Stimulated activated CD8-positive, alpha-beta memory T cell treated with anti-CD3 and anti-CD28 coated beads, Interleukin-4, amount 100 ng/mL, for 24 hours (primary cell): ENCODE data around the gene SPDYE1.
A peak's percentile ranks its signal among the peaks of the same experiment; 100 is the strongest.

ENCODE experiments used
- DNase-seq: peaks from one replicate; pipeline ENCODE4 v3.0.0-alpha.2; 2020; ENCODE audit warnings: low read depth

Gene SPDYE1

DNA sequence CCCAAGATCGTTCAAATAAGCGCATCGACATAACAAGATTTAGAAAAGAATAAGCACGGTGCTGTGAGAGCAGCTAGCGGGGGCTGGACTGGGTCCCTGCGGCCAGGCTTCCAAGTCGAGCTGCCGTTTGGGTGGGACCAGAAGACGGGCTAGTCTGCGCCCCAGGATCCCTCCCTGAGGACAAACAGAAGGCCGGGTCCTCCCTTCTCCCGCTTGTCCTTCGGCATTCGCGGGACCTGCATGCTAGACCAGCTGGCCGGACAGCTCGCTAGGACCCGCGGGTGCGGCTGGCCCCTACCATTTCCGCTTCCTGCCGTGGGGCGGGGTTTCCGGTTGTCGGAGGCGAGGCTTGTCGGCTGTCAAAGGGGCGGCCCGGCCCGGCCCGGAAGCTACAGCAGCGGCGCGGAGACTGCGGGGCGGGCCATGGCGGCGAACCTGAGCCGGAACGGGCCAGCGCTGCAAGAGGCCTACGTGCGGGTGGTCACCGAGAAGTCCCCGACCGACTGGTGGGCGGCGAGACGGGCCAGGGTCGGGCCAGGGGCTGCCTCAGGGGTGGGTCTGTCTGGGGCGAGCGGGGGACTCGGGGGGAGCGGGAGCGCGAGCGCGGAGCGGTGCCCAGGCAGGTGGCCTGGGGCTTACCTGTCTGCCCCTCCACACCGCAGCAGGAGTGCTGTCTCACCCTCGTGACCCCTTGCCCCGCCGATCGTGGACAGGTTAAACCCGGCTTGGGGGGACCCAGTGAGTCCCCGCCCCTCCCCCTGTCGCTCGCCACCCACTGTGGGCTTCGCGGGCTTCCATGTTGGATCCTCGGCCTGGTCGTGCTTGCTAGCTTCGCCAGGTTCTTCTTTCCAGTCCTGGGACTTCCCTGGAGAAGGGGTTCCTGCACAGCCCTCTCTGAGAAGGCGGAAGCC, 46.9 kb downstream of the SPDYE1 start, which contains the start of gene DBNL:
DBNL (plus strand) TSS at position 388 of the 911 bp plus-strand sequence; CDS start at position 424, 36 bp downstream.
- peak; percentile 91 for DNase-seq

DNA sequence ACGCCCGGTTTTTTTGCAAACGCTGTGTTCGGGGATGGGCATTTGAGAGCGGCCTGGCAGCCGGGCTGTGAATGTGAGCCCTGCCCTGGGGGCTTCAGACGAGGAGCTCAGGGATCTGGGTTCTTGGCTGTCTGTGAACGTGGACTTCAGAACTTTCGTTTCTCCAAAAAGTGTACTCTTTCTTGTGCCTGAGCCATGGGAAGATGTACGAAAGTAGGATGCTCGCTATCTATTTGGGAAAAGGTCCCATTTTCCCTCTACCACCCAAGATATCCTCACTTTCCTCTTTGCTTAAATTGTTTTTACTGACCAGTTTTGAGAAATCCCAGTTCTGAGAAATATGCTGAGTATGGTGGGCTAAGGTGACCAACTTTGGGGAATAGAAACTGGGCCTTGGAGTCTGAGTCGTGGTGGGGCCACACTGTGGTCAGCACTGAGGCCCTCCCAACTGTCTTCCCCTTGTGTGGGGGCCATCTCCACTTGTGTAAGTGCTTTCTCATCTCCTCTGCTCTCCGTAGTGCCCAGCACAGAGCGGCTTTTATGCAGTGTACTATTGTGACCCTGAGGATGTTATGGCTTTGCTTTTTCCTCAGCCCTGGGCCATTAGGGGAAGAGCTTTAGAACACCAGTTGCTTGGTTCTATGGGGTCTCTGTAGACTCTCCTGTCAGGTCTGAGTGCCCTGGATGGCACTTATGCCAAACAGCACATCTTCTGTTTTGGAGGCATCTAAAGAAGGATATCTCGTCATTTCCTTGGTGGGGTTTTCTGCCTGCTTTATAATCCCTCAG, 47.7 kb downstream of the SPDYE1 start:
- DNase-seq: no peak

DNA sequence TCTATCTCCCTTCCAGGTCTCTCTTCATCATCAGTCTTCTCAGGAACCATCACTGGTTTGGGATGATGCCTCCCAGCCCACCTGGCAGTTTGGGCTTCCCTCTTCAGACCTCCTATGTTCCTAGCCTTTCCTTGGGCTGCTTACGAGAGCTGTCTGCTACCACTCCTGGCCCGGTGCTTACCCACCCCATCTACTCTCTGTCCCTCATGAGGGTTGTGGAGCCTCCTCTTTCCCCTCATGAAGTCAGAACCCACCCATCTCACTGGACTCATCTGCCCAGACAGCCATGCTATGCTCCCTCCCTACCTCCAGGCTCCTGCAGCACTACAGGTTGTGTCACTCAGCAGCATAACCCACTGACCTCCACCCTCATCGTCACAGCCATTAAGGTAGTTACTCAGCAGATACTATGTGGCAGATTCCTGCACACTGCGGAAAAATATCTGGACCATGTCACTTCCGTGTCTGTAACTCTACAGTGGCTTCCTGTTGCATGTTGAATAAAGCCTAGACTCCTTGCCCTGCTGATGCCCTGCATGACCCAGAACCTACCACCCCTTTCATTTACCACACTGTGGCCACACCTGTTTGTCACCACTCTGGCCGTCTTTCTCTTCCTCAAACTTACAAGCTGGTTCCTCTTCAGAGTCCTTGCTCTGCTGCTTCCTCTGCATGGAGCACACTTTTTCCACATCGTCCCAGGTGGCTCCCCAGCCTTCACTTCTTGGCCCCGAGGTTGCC, 48.8 kb downstream of the SPDYE1 start:
- DNase-seq: no peak

DNA sequence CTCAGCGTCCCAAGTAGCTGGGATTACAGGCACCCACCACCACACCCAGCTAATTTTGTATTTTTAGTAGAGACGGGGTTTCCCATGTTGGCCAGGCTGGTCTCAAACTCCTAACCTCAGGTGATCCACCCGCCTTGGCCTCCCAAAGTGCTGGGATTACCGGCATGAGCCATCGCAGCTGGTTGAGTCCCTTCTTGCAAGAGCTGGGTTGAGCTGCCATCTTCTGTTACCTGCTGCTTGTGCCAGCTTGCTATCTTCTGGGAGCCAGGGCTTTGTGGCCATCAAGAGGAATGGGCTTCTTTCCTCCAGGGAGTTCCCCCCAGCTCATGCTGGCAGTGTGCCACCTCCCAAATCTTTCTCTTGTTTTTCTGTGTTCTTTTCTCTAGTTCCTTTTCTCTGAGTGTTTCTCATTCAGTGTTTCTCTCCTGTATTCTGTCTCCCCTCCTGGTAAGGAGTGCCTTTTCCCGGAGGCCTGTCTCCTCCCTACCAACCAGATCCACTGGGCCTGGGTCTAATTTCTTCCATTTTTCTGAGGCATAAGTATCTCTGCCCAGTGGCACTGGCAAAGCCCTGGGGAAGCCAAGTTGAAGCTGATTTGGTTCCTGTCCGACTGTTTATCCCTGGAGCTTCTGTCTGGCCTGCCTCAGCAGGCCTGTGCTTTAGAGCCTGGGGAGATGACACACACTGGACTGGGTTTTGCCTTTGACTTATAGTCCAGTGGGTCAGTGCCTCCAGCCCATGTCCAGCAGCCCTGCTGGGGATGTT, 50.5 kb downstream of the SPDYE1 start:
- no peak for DNase-seq

DNA sequence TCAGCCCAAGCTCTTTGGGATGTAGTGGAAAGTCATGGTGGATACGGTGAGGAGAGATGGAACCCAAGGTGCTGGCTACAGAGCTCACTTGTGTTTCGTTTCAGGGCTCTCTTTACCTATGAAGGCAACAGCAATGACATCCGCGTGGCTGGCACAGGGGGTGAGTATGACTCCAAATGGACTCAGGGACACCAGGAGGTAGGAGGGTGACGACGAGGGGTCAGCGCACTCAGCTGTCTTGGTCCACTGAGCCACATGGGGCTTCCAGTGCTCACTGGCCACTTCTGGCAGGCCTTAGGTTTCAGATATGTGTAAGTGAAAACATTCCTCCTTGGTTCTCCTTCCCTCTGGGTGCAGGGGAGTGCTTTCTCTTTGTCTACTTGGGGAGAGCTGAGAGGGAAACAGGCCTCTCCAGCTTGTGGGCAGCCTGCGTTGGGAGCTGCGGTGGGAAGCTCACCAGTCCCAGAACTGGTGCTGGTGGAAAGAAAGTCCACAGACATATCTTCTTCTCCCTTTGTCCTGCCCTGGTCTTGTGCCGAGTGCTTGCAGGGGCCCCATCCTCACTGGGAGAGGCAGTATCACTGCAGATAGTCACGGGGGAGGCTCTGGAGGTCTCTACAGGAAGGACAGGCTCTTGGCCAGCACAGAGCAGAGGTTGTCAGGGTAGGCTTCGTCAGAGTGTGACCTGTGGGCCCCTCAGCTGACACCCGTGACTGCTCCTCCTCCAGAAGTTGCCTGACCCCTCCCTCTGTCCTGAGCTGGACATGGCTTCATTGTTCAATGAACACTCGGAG, 52.6 kb downstream of the SPDYE1 start:
- DNase-seq: no peak

DNA sequence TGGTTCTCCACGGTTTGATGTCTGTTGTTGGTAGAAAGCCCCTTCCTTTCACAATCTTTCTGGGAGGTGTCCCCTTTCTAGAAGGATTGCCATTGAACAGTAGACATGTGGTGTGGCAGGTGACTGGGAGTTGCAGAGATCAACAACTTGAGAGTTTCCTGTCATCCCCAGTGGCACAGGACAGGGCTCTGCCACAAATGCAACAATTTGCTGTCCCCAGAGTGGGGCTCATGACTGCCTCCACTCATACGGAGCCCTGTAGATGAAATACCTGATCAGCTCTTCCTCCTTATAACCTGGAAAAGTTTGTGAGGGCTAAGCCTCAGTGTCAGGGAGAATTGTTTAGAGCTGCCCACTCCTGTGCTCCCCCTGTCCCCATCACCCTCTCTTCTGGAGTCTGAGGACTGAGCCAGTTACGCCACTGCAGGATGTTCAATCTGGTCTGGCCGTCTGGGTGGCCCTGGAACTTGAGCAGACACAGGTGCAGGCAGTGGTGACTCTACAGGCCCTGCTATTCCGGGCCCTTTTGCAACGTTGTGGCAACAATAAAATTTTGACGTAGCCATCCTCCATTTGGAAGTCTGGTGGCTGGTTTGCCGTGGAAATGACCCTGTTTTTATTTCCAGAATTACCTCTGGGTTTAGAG, 53.3 kb downstream of the SPDYE1 start:
- no peak for DNase-seq

DNA sequence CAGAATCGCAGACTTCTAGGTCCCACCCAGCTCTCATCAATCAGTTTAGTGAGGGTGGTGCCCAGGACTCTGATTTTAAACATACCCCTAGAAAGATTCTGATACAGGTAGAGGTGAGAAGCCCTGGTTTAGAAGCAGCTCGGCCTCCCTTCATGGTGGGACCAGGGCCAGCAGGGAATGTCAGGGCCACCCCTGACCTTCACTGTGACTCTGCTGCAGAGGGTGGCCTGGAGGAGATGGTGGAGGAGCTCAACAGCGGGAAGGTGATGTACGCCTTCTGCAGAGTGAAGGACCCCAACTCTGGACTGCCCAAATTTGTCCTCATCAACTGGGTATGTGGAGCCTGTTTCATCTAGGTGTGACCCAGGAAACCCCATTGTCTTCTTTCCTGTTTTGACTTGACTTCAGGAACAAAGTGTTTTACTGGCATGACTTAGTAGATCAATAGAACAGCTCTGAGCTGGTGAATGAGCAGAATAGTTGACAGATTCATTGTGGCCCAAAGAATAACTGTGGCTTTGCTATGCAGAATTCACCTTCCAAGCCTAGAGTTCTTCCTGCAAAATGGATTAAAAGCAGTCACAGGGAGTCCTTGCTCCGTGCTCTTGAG, 54.0 kb downstream of the SPDYE1 start:
- no peak for DNase-seq

DNA sequence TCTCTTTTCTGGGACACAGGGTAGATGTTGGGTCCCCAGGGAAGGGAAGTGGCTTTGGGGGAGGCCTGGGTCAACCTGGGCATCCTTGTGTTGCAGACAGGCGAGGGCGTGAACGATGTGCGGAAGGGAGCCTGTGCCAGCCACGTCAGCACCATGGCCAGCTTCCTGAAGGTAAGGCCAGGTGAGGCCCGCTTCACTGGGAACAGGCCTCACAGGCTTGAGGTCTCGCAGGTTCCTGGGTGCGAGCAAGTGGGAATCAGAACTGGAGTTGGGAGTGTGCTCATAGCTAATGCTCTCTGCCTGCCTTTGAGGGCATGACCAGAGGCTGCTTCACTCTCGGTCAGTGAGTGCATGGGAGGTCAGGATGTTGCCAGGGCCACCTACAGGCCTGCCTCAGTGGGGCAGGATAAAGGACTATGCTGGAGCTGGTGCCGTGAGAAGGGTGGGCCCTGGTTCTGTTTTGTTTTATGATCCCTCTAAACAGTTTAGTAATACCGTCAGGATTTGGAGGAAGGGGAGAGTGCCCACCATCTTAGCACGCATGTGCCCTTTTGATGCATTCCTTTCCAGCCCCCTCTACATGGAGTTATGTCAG, 55.2 kb downstream of the SPDYE1 start:
- no peak for DNase-seq

DNA sequence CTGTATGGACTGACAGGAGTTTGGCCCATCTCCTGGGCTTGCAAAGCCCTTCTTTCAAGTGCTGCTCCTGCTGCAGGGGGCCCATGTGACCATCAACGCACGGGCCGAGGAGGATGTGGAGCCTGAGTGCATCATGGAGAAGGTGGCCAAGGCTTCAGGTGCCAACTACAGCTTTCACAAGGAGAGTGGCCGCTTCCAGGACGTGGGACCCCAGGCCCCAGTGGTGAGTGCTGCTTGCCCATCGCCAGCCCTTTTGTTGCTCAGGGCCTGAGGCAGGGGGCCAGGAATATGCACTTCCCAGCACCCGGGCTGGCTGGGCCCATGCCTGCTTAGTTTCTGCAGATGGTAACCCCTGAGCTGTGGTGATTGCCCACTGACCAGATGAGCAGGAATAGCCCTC, 59.0 kb downstream of the SPDYE1 start:
- no peak for DNase-seq

DNA sequence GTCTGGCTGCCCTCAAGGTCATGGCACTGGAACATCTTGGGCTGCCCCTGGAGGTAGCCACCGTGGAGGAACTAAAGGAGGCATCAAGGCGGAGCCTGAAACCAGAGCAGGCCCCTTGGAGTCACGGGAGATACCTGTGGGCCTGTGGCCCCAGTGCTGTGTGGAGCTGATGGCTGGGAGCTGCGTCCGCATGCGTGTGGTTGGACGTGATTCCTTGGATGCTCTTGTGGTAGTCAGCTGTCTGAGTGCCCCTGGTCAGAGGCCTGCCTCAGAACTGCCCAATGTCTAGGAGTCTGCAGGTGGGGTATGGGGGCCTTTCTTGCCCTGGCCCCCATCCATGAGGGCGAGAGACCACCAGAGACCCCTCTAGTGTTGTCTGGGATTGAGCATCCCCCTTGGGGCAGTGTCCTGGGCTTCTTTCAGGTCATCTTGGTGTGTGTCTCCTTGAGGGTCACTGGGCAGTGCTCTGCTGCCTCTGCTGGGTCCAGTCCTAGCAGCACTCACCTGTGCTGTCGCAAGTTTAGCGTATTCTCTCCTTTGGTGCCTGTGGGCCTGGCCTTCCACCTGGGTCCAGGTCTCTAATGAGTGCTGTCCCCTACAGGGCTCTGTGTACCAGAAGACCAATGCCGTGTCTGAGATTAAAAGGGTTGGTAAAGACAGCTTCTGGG, 59.6 kb downstream of the SPDYE1 start:
- DNase-seq: no peak

DNA sequence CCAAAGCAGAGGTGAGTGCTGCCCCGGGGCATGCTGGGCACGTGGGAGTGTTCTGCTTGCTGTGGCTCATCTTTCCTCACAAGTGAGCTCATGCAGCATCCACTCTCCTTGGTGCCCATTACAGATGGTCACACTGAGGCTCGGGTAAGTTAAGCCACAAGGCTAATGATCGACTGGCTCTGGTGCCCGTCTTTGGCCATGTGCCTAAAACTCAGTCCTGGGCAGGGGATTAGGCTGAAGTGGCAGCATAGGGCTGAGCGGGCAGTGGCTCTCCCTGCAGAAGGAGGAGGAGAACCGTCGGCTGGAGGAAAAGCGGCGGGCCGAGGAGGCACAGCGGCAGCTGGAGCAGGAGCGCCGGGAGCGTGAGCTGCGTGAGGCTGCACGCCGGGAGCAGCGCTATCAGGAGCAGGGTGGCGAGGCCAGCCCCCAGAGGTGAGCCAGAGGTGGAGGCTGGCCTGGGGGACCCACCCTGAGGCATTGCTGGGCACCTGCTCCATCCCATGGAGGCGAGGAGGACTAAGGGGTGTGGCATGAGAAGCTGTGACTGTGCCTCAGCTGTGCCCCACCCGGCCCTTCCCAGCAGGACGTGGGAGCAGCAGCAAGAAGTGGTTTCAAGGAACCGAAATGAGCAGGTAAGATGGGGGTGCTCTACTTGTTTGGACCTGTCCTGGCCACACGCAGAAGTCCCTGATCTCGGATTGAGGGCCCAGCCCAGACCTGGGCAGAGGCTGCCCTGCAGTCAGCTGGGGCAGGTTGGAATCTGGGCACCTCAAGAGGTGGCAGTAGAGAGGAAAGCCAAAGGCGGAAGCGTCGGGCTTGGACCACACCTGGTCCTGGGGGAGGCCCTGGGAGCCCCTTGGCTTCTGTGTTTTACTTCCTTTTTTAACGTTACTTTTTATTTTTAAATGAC, 60.4 kb downstream of the SPDYE1 start:
- DNase-seq: no peak

DNA sequence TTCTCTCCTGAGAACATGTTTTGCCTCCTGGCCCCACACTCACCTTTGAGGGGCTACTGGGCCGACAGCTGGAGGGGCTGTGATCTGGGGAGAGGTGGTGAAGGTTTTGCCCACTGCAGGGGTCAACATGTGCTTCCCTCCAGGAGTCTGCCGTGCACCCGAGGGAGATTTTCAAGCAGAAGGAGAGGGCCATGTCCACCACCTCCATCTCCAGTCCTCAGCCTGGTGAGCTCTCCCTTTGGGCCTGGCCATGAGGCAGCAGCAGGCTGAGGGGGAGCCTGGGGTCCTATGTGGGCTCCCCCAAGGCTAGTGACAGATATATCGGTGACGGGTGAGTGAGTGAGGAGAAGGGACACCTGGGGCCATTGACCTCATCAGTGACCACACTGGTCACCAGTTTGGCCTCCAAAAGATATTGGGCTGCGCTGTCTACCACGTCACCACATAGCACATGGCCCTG, 61.1 kb downstream of the SPDYE1 start:
- no peak for DNase-seq

DNA sequence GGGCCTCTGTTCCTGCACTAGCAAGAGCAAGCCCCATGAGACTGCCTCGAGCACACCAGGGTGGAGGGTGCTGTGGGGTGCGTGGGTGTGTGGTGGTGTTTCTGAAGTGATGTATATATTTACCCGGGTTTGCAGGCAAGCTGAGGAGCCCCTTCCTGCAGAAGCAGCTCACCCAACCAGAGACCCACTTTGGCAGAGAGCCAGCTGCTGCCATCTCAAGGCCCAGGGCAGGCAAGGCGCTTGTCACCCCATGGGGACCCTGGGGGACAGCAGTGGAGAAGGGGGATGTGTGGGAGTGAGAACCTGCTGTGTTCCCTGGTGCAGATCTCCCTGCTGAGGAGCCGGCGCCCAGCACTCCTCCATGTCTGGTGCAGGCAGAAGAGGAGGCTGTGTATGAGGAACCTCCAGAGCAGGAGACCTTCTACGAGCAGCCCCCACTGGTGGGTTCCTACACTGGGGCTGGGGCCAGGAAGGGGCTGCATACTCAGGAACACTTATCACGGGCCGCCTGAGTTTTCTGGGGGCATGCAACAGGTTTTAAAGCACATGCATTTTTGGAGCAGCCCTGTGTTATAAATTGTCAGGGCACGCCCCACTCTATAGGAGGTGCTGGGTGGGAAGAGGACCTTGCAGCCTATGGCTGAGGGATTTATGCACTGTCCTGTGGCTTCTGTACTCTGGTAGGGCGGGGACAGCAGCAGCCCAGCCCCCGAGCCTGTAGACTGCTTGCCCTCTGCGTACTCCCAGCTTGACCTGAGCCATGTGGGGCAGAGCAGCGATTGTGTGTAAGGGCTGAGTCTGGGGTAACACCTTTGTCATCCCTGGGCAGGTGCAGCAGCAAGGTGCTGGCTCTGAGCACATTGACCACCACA, 61.8 kb downstream of the SPDYE1 start:
- peak; percentile 33 for DNase-seq
